HS-5 (cell line): ENCODE data around the gene ZCCHC7.

Experiments used
- DNase-seq: peaks from one replicate; pipeline ENCODE4 v3.0.0-alpha.2; 2012; ENCODE audit warnings: low read depth

The ZCCHC7 gene

GRCh38 chr9:37405350-37405749 lies 285.0 kb downstream of the ZCCHC7 start:
- no peak for DNase-seq

GRCh38 chr9:37405764-37406380 lies 285.5 kb downstream of the ZCCHC7 start:
- no peak for DNase-seq

DNA sequence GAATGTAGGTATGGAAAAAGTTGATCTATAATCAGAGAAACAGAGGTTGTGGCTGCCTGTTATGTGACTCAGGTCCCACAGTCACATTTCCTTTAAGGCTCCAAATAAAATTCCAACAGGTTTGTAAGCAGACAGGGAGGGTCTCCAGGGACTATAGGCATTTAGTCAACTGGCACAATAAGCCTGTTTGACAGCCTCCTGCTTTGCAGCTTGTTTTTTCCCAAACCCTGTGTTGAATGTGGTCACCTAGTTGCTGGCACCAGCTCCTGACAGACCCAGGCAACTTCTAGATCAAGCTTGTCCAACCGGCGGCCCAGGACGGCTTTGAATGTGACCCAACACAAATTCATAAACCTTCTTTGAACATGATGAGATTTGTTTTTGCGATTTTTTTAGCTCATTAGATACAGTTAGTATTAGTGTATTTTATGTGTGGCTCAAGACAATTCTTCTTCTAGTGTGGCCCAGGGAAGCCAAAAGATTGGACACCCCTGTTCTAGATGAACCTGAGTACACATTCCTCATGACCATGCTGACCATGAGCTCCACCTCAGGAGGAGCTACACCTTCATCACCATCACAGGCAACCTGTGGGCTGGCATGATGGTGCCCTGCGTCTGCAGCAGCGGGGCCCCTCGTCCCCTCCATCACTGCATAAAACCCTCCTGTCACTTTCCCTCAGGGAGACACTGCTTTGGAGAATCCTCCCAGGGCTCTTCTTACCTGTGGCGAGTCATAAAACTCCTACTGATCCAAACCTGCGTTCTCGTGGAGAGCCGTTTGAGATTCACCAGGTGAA lies 286.4 kb downstream of the ZCCHC7 start:
- no peak for DNase-seq

DNA sequence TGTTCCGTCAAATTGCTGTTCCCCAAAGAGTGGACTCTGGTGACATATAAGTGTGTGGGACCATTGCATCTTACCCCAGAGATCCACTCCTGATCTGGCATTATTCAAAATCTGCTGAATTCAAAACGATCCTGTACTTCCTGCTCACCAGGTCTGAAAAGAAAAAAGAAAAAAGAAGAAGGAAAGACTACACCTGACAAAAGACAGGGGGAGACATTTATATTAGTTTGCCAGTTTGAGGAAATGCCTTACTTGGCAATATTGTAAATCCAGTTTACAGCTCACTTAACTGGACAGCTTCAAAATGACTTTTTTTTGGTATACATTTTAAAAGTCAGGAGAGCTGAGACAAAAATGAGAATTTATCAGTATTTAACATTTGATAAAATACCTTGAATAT lies 287.1 kb downstream of the ZCCHC7 start:
- DNase-seq = no peak
